A673 (cell line): ENCODE results near the gene PHAF1. TPM values are rescaled to one million over a fixed set of nuclear protein-coding genes. Genes with fewer than 3 reads are reported as not detected.

Experiments used
- BruUV-seq: library from RNA; stranded (reverse); fragments of 400-500 nt; replicated peaks from 2 replicates; lab custom pipeline; 2021; lab: Mats Ljungman, UMichigan
- CTCF ChIA-PET: fragments of 300-600 bp; sonication (Branson Sonifier 250); formaldehyde crosslinking; loops from one replicate; lab custom pipeline; 2022; ENCODE audit warnings: antibody characterized with exemption; lab: Charles Lee
- POLR2A ChIA-PET: fragments of 300-600 bp; sonication (Branson Sonifier 250); formaldehyde crosslinking; loops from one replicate; lab custom pipeline; 2022; ENCODE audit warnings: antibody characterized with exemption; ENCODE audit not compliant: low non-redundant PET; lab: Charles Lee
- DNase-seq: peaks from one replicate; pipeline ENCODE4 v3.0.0-alpha.2; 2015; ENCODE audit warnings: low spot score
- H3K27ac ChIP-seq: fragments of 200-600 bp; sonication (generic); 2 replicates; pipeline ENCODE4 v1.5.1; 2016; ENCODE audit warnings: mixed run types, low read depth, mild to moderate bottlenecking, mixed read lengths, antibody characterized with exemption, low read length; ENCODE audit not compliant: poor library complexity, severe bottlenecking
- H3K27me3 ChIP-seq: fragments of 200-600 bp; sonication (generic); replicated peaks from 2 replicates; pipeline ENCODE4 v1.6.1; 2017; ENCODE audit warnings: mixed run types, low read depth, mild to moderate bottlenecking, mixed read lengths, antibody characterized with exemption, low read length; ENCODE audit not compliant: insufficient read depth, poor library complexity
- H3K36me3 ChIP-seq: fragments of 200-600 bp; sonication (generic); 2 replicates; pipeline ENCODE4 v1.6.1; 2016; ENCODE audit warnings: mixed run types, mild to moderate bottlenecking, mixed read lengths, antibody characterized with exemption, low read length; ENCODE audit not compliant: insufficient read depth, poor library complexity, severe bottlenecking
- H3K4me1 ChIP-seq: fragments of 200-600 bp; sonication (generic); 2 replicates; pipeline ENCODE4 v1.6.1; 2017; ENCODE audit warnings: mixed run types, mild to moderate bottlenecking, mixed read lengths, antibody characterized with exemption, low read length; ENCODE audit not compliant: insufficient read depth, poor library complexity, severe bottlenecking
- H3K4me3 ChIP-seq: fragments of 200-600 bp; sonication (generic); 2 replicates; pipeline ENCODE4 v1.5.1; 2016; ENCODE audit warnings: low read depth, mixed run types, mild to moderate bottlenecking, mixed read lengths, low read length; ENCODE audit not compliant: poor library complexity, severe bottlenecking
- H3K9me3 ChIP-seq: fragments of 200-600 bp; sonication (generic); 2 replicates; pipeline ENCODE4 v1.6.1; 2016; ENCODE audit warnings: mixed run types, low read depth, mild to moderate bottlenecking, mixed read lengths, antibody characterized with exemption, low read length; ENCODE audit not compliant: poor library complexity, severe bottlenecking
- EZH2 ChIP-seq: fragments of 200-600 bp; sonication (generic); IDR thresholded peaks from 2 replicates; pipeline ENCODE4 v1.6.1; 2017; ENCODE audit warnings: borderline replicate concordance, low read depth, mild to moderate bottlenecking, mixed read lengths, antibody characterized with exemption, low read length; ENCODE audit not compliant: poor library complexity, severe bottlenecking
- intact Hi-C: fragments of 100-400 bp; cut with micrococcal nuclease; formaldehyde crosslinking; loops from one replicate; pipeline ENCODE4 v1.10.0; 2022; ENCODE audit not compliant: unreplicated experiment
- total RNA-seq: library from RNA; stranded (reverse); gene quantifications from 2 replicates; pipeline ENCODE4 v1.2.3, GENCODE V29; 2021
- TF ChIP-seq, protein P1 (sequence below): fragments of 300-800, 200-600 bp; sonication (generic); conservative IDR thresholded peaks from 2 replicates; pipeline ENCODE4 v1.5.1; 2017; ENCODE audit warnings: low read depth, mild to moderate bottlenecking, antibody characterized with exemption, low read length, moderate library complexity, mixed read lengths

The PHAF1 gene
- total RNA-seq, 1 experiment from 2014 or later, result 23.2 TPM

- ChIA-PET CTCF (no interaction called here), POLR2A (no interaction called here)
- no peak for DNase-seq
- intact Hi-C loops, result no loop called here
- Histone ChIP-seq H3K36me3 (peaks cover under 1% of the 10 kb centered on the region), H3K27me3 (no peaks in the 10 kb centered on the region), H3K4me1 (peaks cover 19% of the 10 kb centered on the region), H3K27ac (no peak overlapping the region), H3K4me3 (no peak overlapping the region), H3K9me3 (no peaks in the 10 kb centered on the region)
- BruUV-seq, result no TSS peak
- TF ChIP-seq, protein P1, sequence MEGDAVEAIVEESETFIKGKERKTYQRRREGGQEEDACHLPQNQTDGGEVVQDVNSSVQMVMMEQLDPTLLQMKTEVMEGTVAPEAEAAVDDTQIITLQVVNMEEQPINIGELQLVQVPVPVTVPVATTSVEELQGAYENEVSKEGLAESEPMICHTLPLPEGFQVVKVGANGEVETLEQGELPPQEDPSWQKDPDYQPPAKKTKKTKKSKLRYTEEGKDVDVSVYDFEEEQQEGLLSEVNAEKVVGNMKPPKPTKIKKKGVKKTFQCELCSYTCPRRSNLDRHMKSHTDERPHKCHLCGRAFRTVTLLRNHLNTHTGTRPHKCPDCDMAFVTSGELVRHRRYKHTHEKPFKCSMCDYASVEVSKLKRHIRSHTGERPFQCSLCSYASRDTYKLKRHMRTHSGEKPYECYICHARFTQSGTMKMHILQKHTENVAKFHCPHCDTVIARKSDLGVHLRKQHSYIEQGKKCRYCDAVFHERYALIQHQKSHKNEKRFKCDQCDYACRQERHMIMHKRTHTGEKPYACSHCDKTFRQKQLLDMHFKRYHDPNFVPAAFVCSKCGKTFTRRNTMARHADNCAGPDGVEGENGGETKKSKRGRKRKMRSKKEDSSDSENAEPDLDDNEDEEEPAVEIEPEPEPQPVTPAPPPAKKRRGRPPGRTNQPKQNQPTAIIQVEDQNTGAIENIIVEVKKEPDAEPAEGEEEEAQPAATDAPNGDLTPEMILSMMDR, result no peak
- TF ChIP-seq EZH2, result no peak
Measured at GRCh38 chr16:67188323-67188722, 78.6 kb downstream of the PHAF1 start.

GRCh38 chr16:67188798-67189197 lies 79.1 kb downstream of the PHAF1 start:
- no TSS peak for BruUV-seq
- ChIA-PET POLR2A (no interaction called here), CTCF (no interaction called here)
- intact Hi-C loops, result no loop called here
- Histone ChIP-seq H3K4me3 (no peak overlapping the region), H3K27me3 (no peaks in the 10 kb centered on the region), H3K27ac (no peak overlapping the region), H3K4me1 (peaks cover 24% of the 10 kb centered on the region), H3K36me3 (peaks cover 6% of the 10 kb centered on the region), H3K9me3 (no peaks in the 10 kb centered on the region)
- DNase-seq, result no peak
- no peak for TF ChIP-seq EZH2
- TF ChIP-seq, protein P1, result no peak

GRCh38 chr16:67190041-67190440 lies 80.3 kb downstream of the PHAF1 start, which contains the start of gene EXOC3L1:
EXOC3L1 (minus strand) TSS chr16:67190136; CDS start chr16:67189676, 460 bp downstream.
- intact Hi-C loops, result no loop called here
- POLR2A ChIA-PET, result no interaction called here
- peaks cover 18% of the 10 kb centered on the region for H3K4me1 ChIP-seq
- TF ChIP-seq EZH2, result no peak
- TF ChIP-seq, protein P1, result no peak
- peaks cover 18% of the 10 kb centered on the region for H3K36me3 ChIP-seq
- CTCF ChIA-PET, result no interaction called here
- no peak within 1 kb of the TSS for H3K27ac ChIP-seq
- no peaks in the 10 kb centered on the region for H3K9me3 ChIP-seq
- DNase-seq, result no peak
- H3K27me3 ChIP-seq, result no peaks in the 10 kb centered on the region
- no TSS peak for BruUV-seq
- H3K4me3 ChIP-seq, result no peak within 1 kb of the TSS
